ENCODE measurements around the gene MAP2K5.

Gene MAP2K5

DNA sequence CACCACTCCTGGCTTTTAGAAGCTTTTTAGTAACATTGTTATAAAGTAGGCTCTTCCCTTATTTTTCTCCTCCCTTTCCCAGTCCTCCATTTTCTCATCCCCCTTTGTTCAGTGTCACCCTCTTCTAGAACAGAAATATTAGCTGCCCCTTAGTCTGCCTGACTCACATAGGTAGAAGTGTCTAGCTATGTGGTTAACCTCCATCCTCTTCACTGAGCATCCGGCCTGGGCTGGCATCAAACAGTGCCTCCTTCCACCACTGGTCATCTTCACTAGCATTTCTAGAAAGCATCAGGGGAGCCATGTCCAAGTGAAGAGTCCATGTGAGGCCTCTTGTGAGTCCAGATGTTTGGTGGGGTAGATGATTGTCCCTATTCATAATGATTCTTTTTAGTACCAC, 212.8 kb downstream of the MAP2K5 start:
- TF ChIP-seq PPARA (CRISPR knock-in tag; IDR thresholded peaks at IDR 0.05; ENCODE audit: borderline replicate concordance) (no peak), OSR1 (CRISPR knock-in tag; IDR thresholded peaks at IDR 0.05) (no peak), ZNF8 (CRISPR knock-in tag; IDR thresholded peaks at IDR 0.05) (no peak), SNAI2 (CRISPR knock-in tag; IDR thresholded peaks at IDR 0.05) (no peak), CSDC2 (CRISPR knock-in tag; IDR thresholded peaks at IDR 0.05) (no peak), ZNF565 (CRISPR knock-in tag; conservative IDR thresholded peaks at IDR 0.05; ENCODE audit: low read depth) (no peak), ARNTL (CRISPR knock-in tag; IDR thresholded peaks at IDR 0.05; ENCODE audit: borderline replicate concordance, low read depth) (no peak), ZFP3 (CRISPR knock-in tag; IDR thresholded peaks at IDR 0.05) (no peak), ZNF70 (CRISPR knock-in tag; IDR thresholded peaks at IDR 0.05) (no peak), TOX (CRISPR knock-in tag; IDR thresholded peaks at IDR 0.05; ENCODE audit: borderline replicate concordance) (no peak), ESRRG (CRISPR knock-in tag; IDR thresholded peaks at IDR 0.05) (no peak), BACH2 (CRISPR knock-in tag; IDR thresholded peaks at IDR 0.05; ENCODE audit: borderline replicate concordance) (no peak), ISL1 (CRISPR knock-in tag; IDR thresholded peaks at IDR 0.05) (no peak), ZFP30 (CRISPR knock-in tag; IDR thresholded peaks at IDR 0.05) (no peak), RARB (CRISPR knock-in tag; IDR thresholded peaks at IDR 0.05) (no peak), ZC3H10 (CRISPR knock-in tag; IDR thresholded peaks at IDR 0.05) (no peak)
- TF ChIP-seq, protein P1, sequence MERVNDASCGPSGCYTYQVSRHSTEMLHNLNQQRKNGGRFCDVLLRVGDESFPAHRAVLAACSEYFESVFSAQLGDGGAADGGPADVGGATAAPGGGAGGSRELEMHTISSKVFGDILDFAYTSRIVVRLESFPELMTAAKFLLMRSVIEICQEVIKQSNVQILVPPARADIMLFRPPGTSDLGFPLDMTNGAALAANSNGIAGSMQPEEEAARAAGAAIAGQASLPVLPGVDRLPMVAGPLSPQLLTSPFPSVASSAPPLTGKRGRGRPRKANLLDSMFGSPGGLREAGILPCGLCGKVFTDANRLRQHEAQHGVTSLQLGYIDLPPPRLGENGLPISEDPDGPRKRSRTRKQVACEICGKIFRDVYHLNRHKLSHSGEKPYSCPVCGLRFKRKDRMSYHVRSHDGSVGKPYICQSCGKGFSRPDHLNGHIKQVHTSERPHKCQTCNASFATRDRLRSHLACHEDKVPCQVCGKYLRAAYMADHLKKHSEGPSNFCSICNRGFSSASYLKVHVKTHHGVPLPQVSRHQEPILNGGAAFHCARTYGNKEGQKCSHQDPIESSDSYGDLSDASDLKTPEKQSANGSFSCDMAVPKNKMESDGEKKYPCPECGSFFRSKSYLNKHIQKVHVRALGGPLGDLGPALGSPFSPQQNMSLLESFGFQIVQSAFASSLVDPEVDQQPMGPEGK (CRISPR knock-in tag; IDR thresholded peaks at IDR 0.05; ENCODE audit: borderline replicate concordance), result no peak
- TF ChIP-seq, protein P2, sequence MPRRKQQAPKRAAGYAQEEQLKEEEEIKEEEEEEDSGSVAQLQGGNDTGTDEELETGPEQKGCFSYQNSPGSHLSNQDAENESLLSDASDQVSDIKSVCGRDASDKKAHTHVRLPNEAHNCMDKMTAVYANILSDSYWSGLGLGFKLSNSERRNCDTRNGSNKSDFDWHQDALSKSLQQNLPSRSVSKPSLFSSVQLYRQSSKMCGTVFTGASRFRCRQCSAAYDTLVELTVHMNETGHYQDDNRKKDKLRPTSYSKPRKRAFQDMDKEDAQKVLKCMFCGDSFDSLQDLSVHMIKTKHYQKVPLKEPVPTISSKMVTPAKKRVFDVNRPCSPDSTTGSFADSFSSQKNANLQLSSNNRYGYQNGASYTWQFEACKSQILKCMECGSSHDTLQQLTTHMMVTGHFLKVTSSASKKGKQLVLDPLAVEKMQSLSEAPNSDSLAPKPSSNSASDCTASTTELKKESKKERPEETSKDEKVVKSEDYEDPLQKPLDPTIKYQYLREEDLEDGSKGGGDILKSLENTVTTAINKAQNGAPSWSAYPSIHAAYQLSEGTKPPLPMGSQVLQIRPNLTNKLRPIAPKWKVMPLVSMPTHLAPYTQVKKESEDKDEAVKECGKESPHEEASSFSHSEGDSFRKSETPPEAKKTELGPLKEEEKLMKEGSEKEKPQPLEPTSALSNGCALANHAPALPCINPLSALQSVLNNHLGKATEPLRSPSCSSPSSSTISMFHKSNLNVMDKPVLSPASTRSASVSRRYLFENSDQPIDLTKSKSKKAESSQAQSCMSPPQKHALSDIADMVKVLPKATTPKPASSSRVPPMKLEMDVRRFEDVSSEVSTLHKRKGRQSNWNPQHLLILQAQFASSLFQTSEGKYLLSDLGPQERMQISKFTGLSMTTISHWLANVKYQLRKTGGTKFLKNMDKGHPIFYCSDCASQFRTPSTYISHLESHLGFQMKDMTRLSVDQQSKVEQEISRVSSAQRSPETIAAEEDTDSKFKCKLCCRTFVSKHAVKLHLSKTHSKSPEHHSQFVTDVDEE (CRISPR knock-in tag; IDR thresholded peaks at IDR 0.05), result no peak
- TF ChIP-seq, protein P3, sequence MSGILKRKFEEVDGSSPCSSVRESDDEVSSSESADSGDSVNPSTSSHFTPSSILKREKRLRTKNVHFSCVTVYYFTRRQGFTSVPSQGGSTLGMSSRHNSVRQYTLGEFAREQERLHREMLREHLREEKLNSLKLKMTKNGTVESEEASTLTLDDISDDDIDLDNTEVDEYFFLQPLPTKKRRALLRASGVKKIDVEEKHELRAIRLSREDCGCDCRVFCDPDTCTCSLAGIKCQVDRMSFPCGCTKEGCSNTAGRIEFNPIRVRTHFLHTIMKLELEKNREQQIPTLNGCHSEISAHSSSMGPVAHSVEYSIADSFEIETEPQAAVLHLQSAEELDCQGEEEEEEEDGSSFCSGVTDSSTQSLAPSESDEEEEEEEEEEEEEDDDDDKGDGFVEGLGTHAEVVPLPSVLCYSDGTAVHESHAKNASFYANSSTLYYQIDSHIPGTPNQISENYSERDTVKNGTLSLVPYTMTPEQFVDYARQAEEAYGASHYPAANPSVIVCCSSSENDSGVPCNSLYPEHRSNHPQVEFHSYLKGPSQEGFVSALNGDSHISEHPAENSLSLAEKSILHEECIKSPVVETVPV (CRISPR knock-in tag; IDR thresholded peaks at IDR 0.05), result no peak
- no peak for ATAC-seq

DNA sequence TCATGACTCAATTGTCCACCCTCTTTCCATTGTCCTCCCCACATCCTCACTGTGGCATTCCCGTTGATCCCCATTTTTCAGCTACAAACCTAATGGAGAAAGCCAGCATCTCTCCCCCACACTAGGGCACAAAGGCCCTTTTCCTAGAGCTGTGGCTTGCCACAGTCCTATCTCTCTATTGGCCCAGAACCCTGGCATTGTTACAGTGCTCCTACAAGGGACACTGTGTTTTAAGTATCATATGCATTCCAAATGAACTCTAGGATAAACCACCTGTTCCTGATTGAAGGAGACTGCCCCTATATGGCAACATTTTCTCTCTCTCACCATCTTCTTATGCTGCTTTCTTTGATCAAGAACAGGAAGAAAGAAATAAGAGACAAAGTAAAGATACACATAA, 213.4 kb downstream of the MAP2K5 start:
- no peak for ATAC-seq
- TF ChIP-seq, protein P1 (CRISPR knock-in tag; IDR thresholded peaks at IDR 0.05; ENCODE audit: borderline replicate concordance), result no peak
- TF ChIP-seq OSR1 (CRISPR knock-in tag; IDR thresholded peaks at IDR 0.05) (no peak), TOX (CRISPR knock-in tag; IDR thresholded peaks at IDR 0.05; ENCODE audit: borderline replicate concordance) (no peak), ESRRG (CRISPR knock-in tag; IDR thresholded peaks at IDR 0.05) (no peak), ZNF565 (CRISPR knock-in tag; conservative IDR thresholded peaks at IDR 0.05; ENCODE audit: low read depth) (no peak), TCF4 (CRISPR knock-in tag; IDR thresholded peaks at IDR 0.05; ENCODE audit: borderline replicate concordance) (no peak), CSDC2 (CRISPR knock-in tag; IDR thresholded peaks at IDR 0.05) (no peak), ARNTL (CRISPR knock-in tag; IDR thresholded peaks at IDR 0.05; ENCODE audit: borderline replicate concordance, low read depth) (no peak)
- TF ChIP-seq, protein P3 (CRISPR knock-in tag; IDR thresholded peaks at IDR 0.05), result no peak
- TF ChIP-seq, protein P2 (CRISPR knock-in tag; IDR thresholded peaks at IDR 0.05), result no peak
